ENCODE measurements around the gene GNA14. TPM values are rescaled to one million over a fixed set of nuclear protein-coding genes. Genes with fewer than 3 reads are reported as not detected.

Gene GNA14
- total and polyA plus RNA-seq, 2 experiments from 2014 or later: 3.9 to 10.5 TPM

- H3K27ac Mint-ChIP-seq: no peak overlapping the region
- DNase-seq (ENCODE audit: low spot score): no peak
- Histone ChIP-seq H3K4me2 (no peak overlapping the region), H3K79me2 (replicated peaks; ENCODE audit: insufficient read depth) (no peaks in the 10 kb centered on the region), H3K27ac (ENCODE audit: low read depth) (no peak overlapping the region), H3K9me2 (ENCODE audit: insufficient read depth) (no peaks in the 10 kb centered on the region), H4K20me1 (replicated peaks; ENCODE audit: insufficient read depth) (no peaks in the 10 kb centered on the region), H3K4me1 (ENCODE audit: insufficient read depth) (no peaks in the 10 kb centered on the region), H2AFZ (no peak overlapping the region), H3K36me3 (ENCODE audit: insufficient read depth) (peaks cover 27% of the 10 kb centered on the region), H3F3A (replicated peaks; ENCODE audit: low read depth) (no peaks in the 10 kb centered on the region), H3K4me3 (no peak overlapping the region), H3K27me3 (ENCODE audit: insufficient read depth) (no peaks in the 10 kb centered on the region)
- peaks cover 29% of the 10 kb centered on the region for H3K36me3 Mint-ChIP-seq (ENCODE audit: low read depth)
- TF ChIP-seq JUNB (IDR thresholded peaks at IDR 0.05; ENCODE audit: unreplicated experiment) (no peak), CREB1 (CRISPR knock-in tag; IDR thresholded peaks at IDR 0.05; ENCODE audit: low read depth) (no peak), POLR2AphosphoS5 (IDR thresholded peaks at IDR 0.05; ENCODE audit: low read depth) (no peak), REST (IDR thresholded peaks at IDR 0.05; ENCODE audit: unreplicated experiment) (no peak), CTCF (conservative IDR thresholded peaks at IDR 0.05; ENCODE audit: low read depth in 2 of 2) (no peak), EZH2phosphoT487 (IDR thresholded peaks at IDR 0.05; ENCODE audit: unreplicated experiment) (no peak), ZNF331 (CRISPR knock-in tag; IDR thresholded peaks at IDR 0.05; ENCODE audit: low read depth) (no peak), EZH2 (IDR thresholded peaks at IDR 0.05; ENCODE audit: low read depth, unreplicated experiment) (no peak)
- peaks cover 16% of the 10 kb centered on the region for H3K9me3 Mint-ChIP-seq
- H3K27me3 Mint-ChIP-seq (ENCODE audit: insufficient read depth, low read depth, poor library complexity): no peaks in the 10 kb centered on the region
- no peaks in the 10 kb centered on the region for H3K4me1 Mint-ChIP-seq
- no peak for ATAC-seq
- no peak overlapping the region for H3K4me3 Mint-ChIP-seq
Observed at GRCh38 chr9:77403239-77403638, 244.9 kb downstream of the GNA14 start.

GRCh38 chr9:77402286-77402685, 245.8 kb downstream of the GNA14 start:
- Mint-ChIP-seq H3K4me3 (no peak overlapping the region), H3K9me3 (peaks cover 6% of the 10 kb centered on the region), H3K27me3 (ENCODE audit: insufficient read depth, low read depth, poor library complexity) (no peaks in the 10 kb centered on the region), H3K4me1 (no peaks in the 10 kb centered on the region), H3K36me3 (ENCODE audit: low read depth) (peaks cover 20% of the 10 kb centered on the region), H3K27ac (no peak overlapping the region)
- H3K9me2 ChIP-seq (ENCODE audit: insufficient read depth): no peaks in the 10 kb centered on the region
- no peak overlapping the region for H3K4me2 ChIP-seq
- H3K79me2 ChIP-seq (replicated peaks; ENCODE audit: insufficient read depth): no peaks in the 10 kb centered on the region
- no peak overlapping the region for H3K27ac ChIP-seq (ENCODE audit: low read depth)
- no peak overlapping the region for H3K4me3 ChIP-seq
- no peaks in the 10 kb centered on the region for H3F3A ChIP-seq (replicated peaks; ENCODE audit: low read depth)
- peaks cover 18% of the 10 kb centered on the region for H3K36me3 ChIP-seq (ENCODE audit: insufficient read depth)
- no peaks in the 10 kb centered on the region for H3K27me3 ChIP-seq (ENCODE audit: insufficient read depth)
- no peak for DNase-seq (ENCODE audit: low spot score)
- H3K4me1 ChIP-seq (ENCODE audit: insufficient read depth): no peaks in the 10 kb centered on the region
- TF ChIP-seq ZNF462 (CRISPR knock-in tag; IDR thresholded peaks at IDR 0.05) (no peak), EZH2 (IDR thresholded peaks at IDR 0.05; ENCODE audit: low read depth, unreplicated experiment) (no peak), POLR2AphosphoS5 (IDR thresholded peaks at IDR 0.05; ENCODE audit: low read depth) (no peak), EZH2phosphoT487 (IDR thresholded peaks at IDR 0.05; ENCODE audit: unreplicated experiment) (no peak), JUNB (IDR thresholded peaks at IDR 0.05; ENCODE audit: unreplicated experiment) (no peak)
- no peak for ATAC-seq
- H4K20me1 ChIP-seq (replicated peaks; ENCODE audit: insufficient read depth): no peaks in the 10 kb centered on the region
- no peak overlapping the region for H2AFZ ChIP-seq

All from GM23338 (cell line).